HTR-8/SVneo (cell line): ENCODE data around the gene NAV2.

Experiments
- DNase-seq: peaks from one replicate; pipeline ENCODE4 v3.0.0; 2011; ENCODE audit warnings: low spot score, mixed read lengths; ENCODE audit not compliant: insufficient read length
- FAIRE-seq: peaks from 2 replicates; lab custom pipeline; 2011; peaks lifted over from hg19 to GRCh38; lab: Jason Lieb, UNC

Gene NAV2

GRCh38 chr11:20038972-20039371 is 326.3 kb downstream of the NAV2 start:
- no peak for DNase-seq
- FAIRE-seq, result no peak

- DNase-seq (no peak), FAIRE-seq (no peak)
Measured at GRCh38 chr11:20041499-20041898, 328.9 kb downstream of the NAV2 start.

- FAIRE-seq (no peak), DNase-seq (no peak)
Measured at GRCh38 chr11:20042045-20042639, 329.5 kb downstream of the NAV2 start.

- DNase-seq (no peak), FAIRE-seq (no peak)
Measured at GRCh38 chr11:20042811-20043341, 330.2 kb downstream of the NAV2 start.

- DNase-seq, result no peak
- no peak for FAIRE-seq
Measured at GRCh38 chr11:20043992-20044391, 331.4 kb downstream of the NAV2 start.

GRCh38 chr11:20045098-20045688 is 332.6 kb downstream of the NAV2 start:
- no peak for DNase-seq
- FAIRE-seq, result no peak

GRCh38 chr11:20046416-20046815 is 333.8 kb downstream of the NAV2 start:
- no peak for DNase-seq

GRCh38 chr11:20047006-20047768 is 334.6 kb downstream of the NAV2 start:
- DNase-seq (no peak), FAIRE-seq (no peak)

More at GRCh38 chr11:20046416-20046815, 333.8 kb downstream of the NAV2 start:
- no peak for FAIRE-seq

GRCh38 chr11:20047769-20048154 is 335.1 kb downstream of the NAV2 start:
- FAIRE-seq (no peak), DNase-seq (no peak)

GRCh38 chr11:20048246-20048645 is 335.6 kb downstream of the NAV2 start:
- no peak for DNase-seq

GRCh38 chr11:20048707-20049106 is 336.1 kb downstream of the NAV2 start:
- no peak for FAIRE-seq
- no peak for DNase-seq

More at GRCh38 chr11:20048246-20048645, 335.6 kb downstream of the NAV2 start:
- no peak for FAIRE-seq

- FAIRE-seq (no peak), DNase-seq (no peak)
Measured at GRCh38 chr11:20049231-20049630, 336.6 kb downstream of the NAV2 start.

- DNase-seq, result no peak
- FAIRE-seq, result peak; percentile 46
Measured at GRCh38 chr11:20050048-20050447, 337.4 kb downstream of the NAV2 start.

- peak; percentile 84 for DNase-seq
- FAIRE-seq, result peak; percentile 91
Measured at GRCh38 chr11:20050551-20051333, 338.1 kb downstream of the NAV2 start.

- peak; percentile 31 for FAIRE-seq
- no peak for DNase-seq
Measured at GRCh38 chr11:20051469-20052399, 339.1 kb downstream of the NAV2 start.

- FAIRE-seq (no peak), DNase-seq (no peak)
Measured at GRCh38 chr11:20053572-20053971, 340.9 kb downstream of the NAV2 start.

GRCh38 chr11:20054584-20054983 is 341.9 kb downstream of the NAV2 start:
- DNase-seq, result no peak
- no peak for FAIRE-seq

- DNase-seq (no peak), FAIRE-seq (no peak)
Measured at GRCh38 chr11:20055312-20055711, 342.7 kb downstream of the NAV2 start.
